Duodenal mucosa (tissue), 2 donors: ENCODE measurements around the gene DDX54.

Experiments used
- H3K27ac ChIP-seq: one replicate; pipeline ENCODE4 v1.7.0; 2013; ENCODE audit warnings: low read depth, low read length
- H3K27me3 ChIP-seq, 2 donors: one replicate each; pipeline ENCODE4 v1.7.0; 2013; ENCODE audit warnings: low read length in 2 of 2, control low read depth in 1 of 2; ENCODE audit not compliant: insufficient read depth in 2 of 2, control insufficient read depth in 1 of 2
- H3K36me3 ChIP-seq, 2 donors: one replicate each; pipeline ENCODE4 v1.7.0; 2013; ENCODE audit warnings: low read length in 2 of 2, control low read depth in 1 of 2; ENCODE audit not compliant: insufficient read depth in 2 of 2, control insufficient read depth in 1 of 2
- H3K4me1 ChIP-seq, 2 donors: one replicate each; pipeline ENCODE4 v1.7.0; 2013; ENCODE audit warnings: low read length in 2 of 2, control low read depth in 1 of 2; ENCODE audit not compliant: insufficient read depth in 2 of 2, control insufficient read depth in 1 of 2
- H3K4me3 ChIP-seq, 2 donors: one replicate each; pipeline ENCODE4 v1.7.0; 2013; ENCODE audit warnings: low read length in 2 of 2, low read depth in 1 of 2
- H3K9ac ChIP-seq, 2 donors: one replicate each; pipeline ENCODE4 v1.7.0; 2013; ENCODE audit warnings: low read length in 2 of 2, low read depth in 1 of 2
- H3K9me3 ChIP-seq, 2 donors: one replicate each; pipeline ENCODE4 v1.7.0; 2013; ENCODE audit warnings: low read length in 2 of 2, control low read depth in 1 of 2; ENCODE audit not compliant: control insufficient read depth in 1 of 2

Gene DDX54

GRCh38 chr12:113134521-113134951 lies 50.7 kb downstream of the DDX54 start:
- Histone ChIP-seq H3K4me3 (peak overlapping the region in 1 of 2 donors; percentile 61), H3K27ac (no peak overlapping the region), H3K4me1 (peaks cover 13 to 15% of the 10 kb centered on the region in 2 donors), H3K9ac (peak overlapping the region in 1 of 2 donors; percentile 48), H3K27me3 (no peaks in the 10 kb centered on the region), H3K36me3 (no peaks in the 10 kb centered on the region), H3K9me3 (no peaks in the 10 kb centered on the region)

GRCh38 chr12:113134071-113134470 lies 51.2 kb downstream of the DDX54 start:
- Histone ChIP-seq H3K4me1 (peaks cover 13 to 15% of the 10 kb centered on the region in 2 donors), H3K9ac (peak overlapping the region in 1 of 2 donors; percentile 48), H3K36me3 (no peaks in the 10 kb centered on the region), H3K27me3 (no peaks in the 10 kb centered on the region), H3K27ac (no peak overlapping the region), H3K9me3 (no peaks in the 10 kb centered on the region), H3K4me3 (peak overlapping the region in 1 of 2 donors; percentile 61)

- Histone ChIP-seq H3K27me3 (no peaks in the 10 kb centered on the region), H3K9me3 (no peaks in the 10 kb centered on the region), H3K27ac (no peak overlapping the region), H3K9ac (no peak overlapping the region), H3K36me3 (no peaks in the 10 kb centered on the region), H3K4me3 (no peak overlapping the region), H3K4me1 (peaks cover 13 to 15% of the 10 kb centered on the region in 2 donors)
These were observed 51.6 kb downstream of the DDX54 start for GRCh38 chr12:113133666-113134065.

- H3K36me3 ChIP-seq, result no peaks in the 10 kb centered on the region
- peaks cover 13 to 15% of the 10 kb centered on the region in 2 donors for H3K4me1 ChIP-seq
- H3K9me3 ChIP-seq, result no peaks in the 10 kb centered on the region
- H3K27me3 ChIP-seq, result no peaks in the 10 kb centered on the region
- H3K27ac ChIP-seq, result no peak overlapping the region
- H3K9ac ChIP-seq, result no peak overlapping the region
- no peak overlapping the region for H3K4me3 ChIP-seq
These were observed 52.2 kb downstream of the DDX54 start for GRCh38 chr12:113133036-113133435.

GRCh38 chr12:113131556-113131955 lies 53.7 kb downstream of the DDX54 start:
- peaks cover 8 to 12% of the 10 kb centered on the region in 2 donors for H3K4me1 ChIP-seq
- no peak overlapping the region for H3K27ac ChIP-seq
- H3K36me3 ChIP-seq, result no peaks in the 10 kb centered on the region
- H3K4me3 ChIP-seq, result no peak overlapping the region
- H3K27me3 ChIP-seq, result no peaks in the 10 kb centered on the region
- no peak overlapping the region for H3K9ac ChIP-seq
- H3K9me3 ChIP-seq, result no peaks in the 10 kb centered on the region

- H3K27ac ChIP-seq, result no peak overlapping the region
- no peaks in the 10 kb centered on the region for H3K9me3 ChIP-seq
- no peaks in the 10 kb centered on the region for H3K36me3 ChIP-seq
- H3K9ac ChIP-seq, result no peak overlapping the region
- no peaks in the 10 kb centered on the region for H3K27me3 ChIP-seq
- peaks cover 0 to 3% of the 10 kb centered on the region in 2 donors for H3K4me1 ChIP-seq
- no peak overlapping the region for H3K4me3 ChIP-seq
These were observed 54.7 kb downstream of the DDX54 start for GRCh38 chr12:113130457-113131135.

- Histone ChIP-seq H3K4me1 (no peaks in the 10 kb centered on the region), H3K36me3 (no peaks in the 10 kb centered on the region), H3K27ac (no peak overlapping the region), H3K9ac (no peak overlapping the region), H3K4me3 (no peak overlapping the region), H3K9me3 (no peaks in the 10 kb centered on the region), H3K27me3 (no peaks in the 10 kb centered on the region)
These were observed 55.4 kb downstream of the DDX54 start for GRCh38 chr12:113129664-113130456.

GRCh38 chr12:113128802-113129663 lies 56.2 kb downstream of the DDX54 start:
- Histone ChIP-seq H3K27me3 (no peaks in the 10 kb centered on the region), H3K4me1 (no peaks in the 10 kb centered on the region), H3K4me3 (no peak overlapping the region), H3K9me3 (no peaks in the 10 kb centered on the region), H3K36me3 (no peaks in the 10 kb centered on the region), H3K9ac (no peak overlapping the region), H3K27ac (no peak overlapping the region)

GRCh38 chr12:113127791-113128199 lies 57.5 kb downstream of the DDX54 start:
- H3K27ac ChIP-seq, result no peak overlapping the region

More at GRCh38 chr12:113127791-113128199, 57.5 kb downstream of the DDX54 start:
- H3K4me1 ChIP-seq, result no peaks in the 10 kb centered on the region
- no peak overlapping the region for H3K4me3 ChIP-seq
- no peaks in the 10 kb centered on the region for H3K36me3 ChIP-seq
- H3K9ac ChIP-seq, result no peak overlapping the region
- H3K9me3 ChIP-seq, result peaks cover 0 to 5% of the 10 kb centered on the region in 2 donors
- no peaks in the 10 kb centered on the region for H3K27me3 ChIP-seq
